Activated T-cell treated with anti-CD3 and anti-CD28 coated beads for 24 hours (primary cell): ENCODE results near the gene PAK1.
A peak's percentile ranks its signal among the peaks of the same experiment; 100 is the strongest.

Experiments used
- DNase-seq: peaks from one replicate; pipeline ENCODE4 v3.0.0-alpha.2; 2020; ENCODE audit warnings: low read depth

Gene PAK1

DNA sequence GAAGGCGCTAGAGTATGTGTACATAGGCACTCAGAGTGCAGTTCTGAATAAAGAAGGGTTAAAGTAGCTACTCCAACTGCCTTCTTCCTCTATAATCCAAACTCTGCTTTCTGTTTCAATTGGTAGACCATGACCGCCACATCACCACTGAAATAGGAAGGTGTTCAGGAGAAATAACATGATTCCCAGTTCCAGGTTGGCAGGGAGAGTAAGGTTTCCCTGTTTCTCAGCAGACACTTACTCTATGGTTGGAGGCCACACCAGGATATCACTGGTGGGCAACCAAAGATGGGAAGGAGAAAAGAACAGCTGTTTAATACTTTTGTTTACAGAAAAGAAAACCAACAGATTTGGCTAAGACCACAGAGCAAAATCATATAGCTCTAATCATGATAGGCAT is 37.9 kb downstream of the PAK1 start:
- DNase-seq = no peak

DNA sequence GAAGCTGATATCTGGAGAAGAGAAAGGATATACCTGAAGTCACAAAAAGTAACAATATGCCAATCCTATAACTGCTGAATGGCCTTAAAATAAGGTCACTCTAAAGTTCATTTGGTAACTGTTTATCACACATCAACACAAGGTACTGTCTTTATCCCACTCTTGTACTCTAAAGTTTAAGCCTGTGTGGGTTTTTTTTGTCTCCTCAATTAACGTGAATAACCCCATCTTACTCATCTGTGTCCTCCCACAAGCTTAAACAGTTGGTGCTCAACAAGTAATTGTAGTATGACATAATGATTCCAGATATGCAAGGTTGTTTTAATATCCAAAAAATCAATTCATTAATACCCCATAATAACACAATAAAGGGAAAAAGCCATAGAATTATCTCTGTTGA is 42.1 kb downstream of the PAK1 start:
- DNase-seq = no peak

DNA sequence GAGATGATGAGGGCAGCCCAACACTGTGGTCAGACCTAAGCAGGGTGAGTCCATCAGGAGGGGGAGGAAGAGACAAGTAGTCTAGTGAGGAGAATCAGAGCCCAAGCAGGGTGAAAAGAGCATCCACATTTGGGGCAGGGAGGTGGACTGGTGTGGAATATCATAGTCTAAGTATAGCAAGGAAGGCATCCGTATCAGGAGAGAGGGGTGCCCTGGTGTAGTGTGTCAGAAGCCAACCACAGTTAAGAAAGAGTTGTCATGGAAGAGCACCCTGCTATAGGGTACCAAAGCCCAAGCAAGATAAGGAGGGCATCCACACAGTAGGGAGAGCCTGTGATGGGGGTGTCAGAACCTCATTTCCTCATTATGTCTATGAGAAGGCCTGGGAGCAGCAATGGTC is 45.3 kb downstream of the PAK1 start:
- DNase-seq = no peak

DNA sequence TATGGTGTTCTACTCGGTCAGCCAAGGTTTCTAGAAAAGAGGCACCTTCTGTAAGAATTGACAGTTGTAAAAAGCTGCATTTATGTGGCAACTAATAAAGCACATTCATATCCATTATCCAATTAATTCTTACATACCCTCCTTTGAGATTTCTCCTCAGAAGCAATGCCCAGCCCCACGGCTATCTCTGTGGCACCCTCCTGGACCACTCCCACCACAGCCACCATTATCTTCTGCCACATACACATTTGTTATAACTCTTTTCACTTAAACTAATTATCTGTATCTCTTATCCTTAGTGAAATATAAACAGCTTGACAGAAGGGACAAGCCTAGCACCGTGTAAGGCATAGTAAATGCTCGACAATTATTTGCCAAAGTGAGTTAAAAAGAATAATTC is 48.5 kb downstream of the PAK1 start:
- no peak for DNase-seq

DNA sequence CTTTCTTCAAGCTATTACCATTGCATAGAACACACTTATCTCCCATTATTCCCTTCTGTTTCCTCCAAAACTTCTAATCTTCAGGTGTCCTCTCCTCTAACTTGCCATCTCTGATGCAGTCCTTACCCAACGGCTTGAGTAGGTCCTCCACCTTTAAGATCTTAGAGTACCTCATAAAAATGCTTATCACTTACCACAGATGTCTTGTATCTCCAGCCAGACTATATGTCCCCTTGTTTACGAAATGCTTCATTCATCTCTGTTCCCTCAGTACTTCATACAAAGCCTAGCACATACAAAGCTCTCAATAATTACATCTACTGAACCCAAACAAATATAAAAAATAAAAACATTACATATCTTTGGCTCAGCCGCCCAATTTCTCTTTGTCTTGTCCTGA is 49.2 kb downstream of the PAK1 start:
- no peak for DNase-seq

DNA sequence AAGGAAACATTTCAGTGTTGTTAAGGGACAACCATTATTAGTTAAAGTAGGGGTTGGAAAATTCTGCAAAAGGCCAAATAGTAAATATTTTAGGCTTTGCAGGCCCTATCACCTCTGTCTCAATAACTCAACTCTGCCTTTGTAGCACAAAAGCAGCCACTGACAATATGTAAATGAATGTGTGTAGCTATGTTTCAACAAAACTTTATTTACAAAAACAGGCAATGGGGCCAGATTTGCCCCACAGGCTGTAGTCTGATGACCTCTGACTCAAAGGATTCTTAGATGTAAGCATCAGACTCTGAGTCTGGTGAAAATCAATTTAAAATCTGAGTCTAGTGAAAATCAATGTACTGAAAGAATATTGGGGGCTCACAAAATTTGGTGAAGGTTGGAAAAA is 50.3 kb downstream of the PAK1 start:
- no peak for DNase-seq

DNA sequence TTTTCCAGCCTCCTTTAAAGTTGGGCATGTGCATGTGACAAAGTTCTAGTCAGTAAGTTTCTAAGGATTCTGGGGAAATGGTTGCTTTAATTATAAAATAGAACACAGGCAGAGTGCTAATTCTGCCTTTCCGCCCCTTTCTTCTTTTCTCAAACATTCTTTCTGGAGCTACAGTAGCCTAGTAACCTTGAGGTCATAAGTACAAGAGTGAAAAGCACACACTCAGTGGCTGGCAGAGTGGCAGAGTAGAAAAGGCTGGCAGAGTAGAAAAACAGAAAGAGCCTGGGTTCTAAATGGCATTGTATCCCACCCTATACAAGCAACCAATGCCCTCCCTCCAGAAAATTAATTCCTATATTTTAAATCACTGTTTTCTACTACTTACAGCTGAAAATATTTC is 51.2 kb downstream of the PAK1 start:
- no peak for DNase-seq

DNA sequence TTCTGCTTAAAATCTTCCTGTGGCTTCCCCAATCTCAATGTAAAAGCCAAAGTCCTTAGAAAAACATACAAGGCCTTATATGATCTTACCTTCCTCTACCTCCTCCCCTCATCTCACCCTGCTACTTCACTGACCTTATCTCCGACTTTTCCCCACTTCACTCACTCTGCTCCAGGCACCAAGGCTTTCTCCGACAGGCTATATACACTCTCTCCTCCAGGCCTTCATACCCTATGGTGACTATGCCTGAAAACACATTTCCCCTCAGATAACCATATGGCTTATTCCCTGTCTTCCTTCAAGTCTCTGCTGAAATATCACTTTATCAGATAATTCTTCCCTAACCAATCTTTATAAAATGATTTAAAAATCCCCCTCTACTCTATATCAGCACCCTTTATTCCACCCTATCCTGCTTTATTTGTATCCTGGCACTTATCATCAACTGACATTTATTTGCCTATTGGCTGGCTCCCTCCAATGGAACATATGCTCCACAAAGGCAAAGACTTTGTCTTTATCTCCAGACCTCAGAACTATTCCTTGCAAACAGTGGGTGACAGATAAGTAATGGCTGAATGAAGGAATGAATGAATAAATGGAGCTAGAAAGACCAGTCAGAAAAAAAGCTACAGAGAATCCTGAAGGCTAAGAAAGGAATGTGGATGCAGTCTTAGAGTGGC is 52.7 kb downstream of the PAK1 start:
- no peak for DNase-seq

DNA sequence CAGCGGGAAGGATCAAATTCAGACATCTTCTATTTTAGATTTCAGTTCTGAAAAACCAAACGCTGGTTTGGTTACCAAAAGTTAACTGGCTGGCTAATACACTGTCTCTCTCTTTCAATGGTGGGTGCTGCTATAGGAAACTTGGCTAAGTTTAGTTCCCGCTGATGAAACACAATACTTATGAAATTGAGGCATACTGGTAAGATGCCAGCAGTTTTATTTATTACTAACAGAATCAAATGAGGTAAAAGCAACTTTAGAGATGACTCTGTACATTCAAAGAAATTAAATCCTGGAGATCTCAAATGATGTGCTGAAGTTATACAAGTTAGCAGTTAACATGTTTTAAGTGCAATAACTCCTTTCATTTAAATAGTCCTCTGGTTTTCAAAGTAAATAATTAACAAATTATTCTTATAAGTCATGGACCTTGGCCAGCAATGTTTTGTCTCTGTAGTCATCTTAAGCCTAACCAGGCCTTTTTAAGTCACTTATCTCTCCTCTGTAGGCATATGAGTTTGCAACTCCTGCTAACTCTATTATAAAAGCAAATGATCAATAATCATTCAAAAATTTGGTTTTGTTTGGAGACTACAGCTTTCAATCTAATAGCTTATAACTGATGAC is 54.8 kb downstream of the PAK1 start:
- DNase-seq = no peak

DNA sequence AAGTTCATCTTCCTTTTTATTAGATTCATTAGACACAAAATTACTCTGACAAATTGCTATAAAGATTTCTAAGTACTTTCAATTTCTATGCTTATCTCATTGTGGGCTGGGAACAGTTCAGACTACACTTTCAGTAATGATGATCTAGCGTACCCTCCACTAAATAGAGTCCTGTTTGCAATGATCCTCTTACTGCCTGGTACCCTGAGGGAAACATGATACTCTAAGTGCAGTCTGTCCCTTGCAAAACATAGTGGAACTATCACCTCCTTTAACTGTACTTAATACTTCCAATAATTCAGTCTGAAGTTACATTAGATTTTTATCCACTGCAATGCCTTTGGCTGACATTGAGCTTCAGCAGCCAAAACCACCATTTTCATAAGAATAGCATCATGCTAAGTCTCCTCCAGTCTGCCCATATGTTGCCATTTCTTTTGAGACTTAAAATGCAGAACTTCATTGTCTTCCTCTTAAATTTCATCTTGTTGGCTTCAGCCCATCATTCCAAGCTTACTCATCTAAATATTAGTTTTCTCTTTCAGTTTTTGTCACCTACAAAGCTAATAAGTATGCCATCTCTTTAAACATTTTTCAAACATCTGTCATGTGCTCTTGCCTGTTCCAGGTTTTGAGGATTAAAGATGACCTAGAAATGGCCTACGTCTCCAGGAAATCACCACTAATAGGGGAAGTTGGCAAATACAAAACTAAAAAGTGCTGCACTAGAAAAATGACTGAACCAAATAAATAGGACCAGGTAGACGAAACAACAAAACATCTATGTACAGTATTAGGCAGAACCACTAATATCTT is 55.5 kb downstream of the PAK1 start:
- no peak for DNase-seq

DNA sequence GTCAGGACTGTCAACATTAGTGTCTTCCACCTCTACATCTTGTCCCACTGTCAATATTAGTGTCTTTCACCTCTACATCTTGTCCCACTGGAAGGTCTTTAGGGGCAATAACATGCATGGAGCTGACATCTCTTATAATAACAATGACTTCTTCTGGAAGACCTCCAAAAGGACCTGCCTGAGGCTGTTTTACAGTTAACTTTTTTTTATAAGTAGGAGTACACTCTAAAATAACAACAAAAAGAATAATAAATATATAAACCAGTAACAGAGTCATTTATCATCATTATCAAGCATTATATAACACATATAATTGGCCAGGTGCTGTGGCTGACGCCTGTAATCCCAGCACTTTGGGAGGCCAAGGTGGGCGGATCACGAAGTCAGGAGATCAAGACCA is 57.5 kb downstream of the PAK1 start:
- no peak for DNase-seq

DNA sequence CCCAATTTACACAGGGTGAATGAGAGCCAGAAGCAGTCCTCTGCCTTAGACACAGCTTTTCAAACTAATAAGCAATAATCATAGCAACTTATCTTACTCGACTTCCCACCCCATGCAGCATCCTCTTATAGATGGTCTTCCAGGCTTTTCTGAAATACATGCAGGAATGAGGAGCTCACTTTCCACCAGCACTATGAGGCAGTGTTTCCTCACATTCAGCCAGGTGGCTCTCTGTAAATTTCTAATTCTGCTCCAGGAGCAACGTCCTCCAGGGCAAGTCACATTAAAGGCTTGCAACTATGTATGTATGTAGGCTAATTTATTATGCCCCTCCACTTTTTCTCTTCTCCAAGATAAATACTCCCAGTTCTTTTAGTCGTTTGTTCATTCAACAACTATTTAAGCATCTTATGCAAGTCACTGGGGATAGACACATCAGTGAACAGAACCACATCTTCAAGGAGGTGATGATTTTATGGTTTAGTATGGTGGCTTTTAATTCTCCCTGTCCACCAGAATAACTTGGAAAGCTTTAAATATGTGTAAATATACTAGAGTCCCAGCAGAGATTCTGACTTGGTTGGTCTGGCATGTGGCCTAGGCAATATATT is 59.9 kb downstream of the PAK1 start:
- DNase-seq = no peak

DNA sequence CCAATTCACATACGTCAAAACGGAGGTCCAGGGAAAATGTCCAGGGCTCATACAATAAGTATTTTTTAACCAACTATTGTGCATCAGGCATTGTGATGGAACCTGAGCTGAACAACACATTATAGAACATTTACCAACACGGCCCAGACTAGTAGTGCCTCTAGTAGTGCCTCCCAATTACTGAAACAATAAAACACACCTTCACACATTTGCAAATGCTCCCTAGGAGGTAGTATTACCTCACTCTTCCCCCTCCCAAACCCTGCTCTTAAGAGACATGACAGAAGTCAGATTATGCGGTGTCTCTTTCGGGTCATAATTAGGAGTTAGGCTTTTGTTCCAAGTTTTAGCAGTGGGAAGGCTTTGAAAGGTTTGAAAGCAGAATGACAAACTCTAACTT is 61.1 kb downstream of the PAK1 start:
- DNase-seq = no peak

DNA sequence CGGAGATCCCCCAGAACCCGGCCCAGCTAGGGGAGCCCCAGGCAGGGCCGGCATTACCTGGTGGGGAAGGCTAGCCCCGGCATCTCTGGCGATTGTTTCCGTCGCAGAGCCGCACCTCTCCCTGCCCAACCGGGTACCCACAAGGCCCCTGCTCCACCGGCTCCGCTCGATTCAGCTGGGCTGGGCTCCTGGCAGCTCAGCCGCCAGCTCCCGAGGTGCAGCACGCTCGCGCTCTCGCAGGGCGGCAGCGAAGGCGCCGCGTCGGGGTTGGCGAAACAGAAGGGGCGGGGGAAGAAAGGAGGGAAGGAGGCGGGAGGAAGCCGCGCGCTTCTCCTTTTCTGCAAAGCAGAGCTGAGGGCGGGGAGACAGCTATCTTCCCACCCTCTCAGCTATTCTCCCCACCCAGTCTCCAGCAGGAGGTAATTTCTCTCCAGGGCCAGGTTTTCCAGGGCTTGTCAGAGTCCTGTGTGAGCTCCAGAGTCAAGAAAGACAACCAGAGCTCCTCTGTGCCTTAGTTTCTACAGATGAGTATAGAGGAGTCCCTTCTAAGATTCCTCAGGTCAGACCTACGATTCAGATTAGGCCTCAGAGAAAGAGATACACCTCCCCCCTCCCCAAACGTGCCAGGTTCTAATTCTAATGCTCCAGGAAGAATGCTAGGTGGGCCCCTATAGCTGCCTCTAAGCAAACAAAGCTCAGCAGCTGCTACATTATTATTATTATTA is 62.0 kb downstream of the PAK1 start:
- peak; percentile 75 for DNase-seq

DNA sequence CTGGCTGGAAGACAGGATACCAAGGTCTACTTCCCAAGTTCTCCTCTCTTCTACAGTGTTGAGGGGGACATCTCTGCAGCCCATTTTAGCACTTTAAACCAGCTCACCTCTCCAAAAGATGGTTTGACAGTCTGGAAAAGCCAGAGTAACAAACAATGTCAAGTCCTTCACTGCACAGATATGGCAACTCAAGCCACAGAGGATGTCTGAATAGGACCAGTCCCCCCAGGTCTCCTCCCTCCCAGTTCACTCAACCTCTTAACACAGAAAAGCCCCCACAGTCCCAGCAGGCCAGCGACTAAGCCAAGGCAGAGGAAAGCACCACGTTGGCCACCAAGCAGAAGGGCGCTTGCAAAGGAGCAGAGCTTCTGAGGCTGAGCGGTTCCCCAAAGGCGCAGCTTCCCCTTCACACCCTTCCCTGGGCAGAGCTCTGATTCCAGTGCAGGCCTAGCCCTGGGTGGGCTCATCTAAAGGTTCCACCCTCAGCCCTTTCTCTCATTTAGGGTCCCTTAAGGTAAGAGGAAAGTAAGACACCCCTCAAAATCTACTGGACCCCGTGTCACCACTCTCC is 62.7 kb downstream of the PAK1 start:
- peak; percentile 9 for DNase-seq

DNA sequence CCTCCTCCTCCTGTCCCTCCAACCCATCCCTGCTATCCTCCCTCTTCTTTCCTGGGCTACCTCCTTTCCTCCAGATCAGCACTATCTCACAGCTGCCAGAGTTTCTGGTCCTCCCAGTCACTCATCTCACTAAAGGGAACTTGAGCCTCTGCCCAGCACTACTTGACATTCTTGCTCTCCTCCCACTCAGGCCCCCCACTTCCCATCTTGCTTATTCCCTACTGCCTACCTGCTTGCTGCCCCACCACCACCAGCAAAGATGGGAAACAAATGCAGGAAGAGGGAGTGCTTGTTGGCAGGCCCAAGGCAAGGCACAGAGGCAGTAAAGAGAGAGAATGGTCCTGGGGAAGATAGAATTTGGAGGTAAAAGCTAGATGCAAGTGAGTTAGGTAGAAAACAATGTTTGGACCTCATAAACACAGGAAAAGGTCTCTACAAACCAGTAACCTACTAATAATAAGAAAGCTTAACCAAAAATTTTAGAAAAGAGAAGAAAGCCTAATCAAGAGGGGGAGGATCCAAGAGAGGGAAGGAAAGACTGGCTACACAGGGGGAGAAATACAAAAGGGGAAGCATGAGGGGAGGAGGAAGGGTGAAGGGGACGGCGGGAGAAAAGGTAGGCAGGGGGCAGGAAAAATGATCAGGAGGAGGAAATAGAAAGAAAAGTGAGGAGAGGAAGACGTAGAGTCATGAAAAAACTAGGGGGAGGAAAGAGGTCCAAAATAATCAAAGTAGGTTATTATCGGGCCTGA is 63.6 kb downstream of the PAK1 start:
- no peak for DNase-seq

DNA sequence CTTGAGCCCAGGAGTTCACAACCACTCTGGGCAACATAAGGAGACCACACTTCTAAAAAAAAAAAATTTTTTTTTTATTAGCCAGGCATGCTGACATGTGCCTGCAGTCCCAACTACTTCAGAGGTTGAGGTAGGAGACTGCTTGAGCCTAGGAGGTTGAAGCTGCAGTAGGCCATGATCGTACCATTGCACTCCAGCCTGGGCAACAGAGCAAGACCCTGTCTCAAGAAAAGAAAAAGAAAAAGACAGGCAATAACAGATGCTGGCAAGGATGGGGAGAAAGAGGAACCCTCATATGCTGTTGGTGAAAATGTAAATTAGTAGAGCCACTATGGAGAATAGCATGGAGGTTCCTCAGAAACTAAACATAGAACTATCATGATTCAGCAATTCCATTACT is 64.8 kb downstream of the PAK1 start:
- DNase-seq = no peak

DNA sequence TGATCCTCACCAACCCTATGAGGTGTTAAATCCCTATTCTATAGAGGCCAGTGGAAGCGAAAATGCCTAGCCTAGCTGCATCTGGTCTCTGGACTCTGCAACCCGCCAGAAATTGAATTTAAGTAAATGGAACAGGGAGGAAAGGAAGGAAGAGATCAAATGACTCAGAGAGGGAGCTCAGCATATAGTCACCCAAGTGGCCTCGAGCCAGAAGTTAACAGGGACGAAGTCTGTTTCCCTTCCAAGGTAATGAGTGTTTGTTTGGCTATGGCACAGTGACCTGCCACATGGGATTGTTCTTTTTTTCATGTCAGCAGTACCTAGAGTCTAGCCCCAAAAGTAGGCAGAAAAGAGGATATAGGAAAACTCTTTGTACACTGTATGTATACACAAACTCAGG is 66.3 kb downstream of the PAK1 start:
- no peak for DNase-seq

DNA sequence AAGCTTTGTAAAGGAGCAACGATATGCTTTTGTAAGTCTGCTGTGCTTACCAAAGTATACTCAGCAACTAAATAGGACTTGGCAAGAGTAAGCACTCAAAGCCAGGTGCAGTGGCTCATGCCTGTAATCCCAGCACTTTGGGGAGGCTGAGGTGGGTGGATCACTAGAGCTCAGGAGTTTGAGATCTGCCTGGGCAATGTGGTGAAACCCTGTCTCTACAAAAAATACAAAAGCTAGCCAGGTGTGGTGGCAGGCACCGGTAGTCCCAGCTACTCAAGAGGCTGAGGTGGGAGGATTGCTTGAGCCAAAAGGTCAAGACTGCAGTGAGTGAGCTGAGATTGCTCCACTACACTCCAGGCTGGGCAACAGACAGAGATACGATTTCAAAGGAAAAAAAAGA is 67.5 kb downstream of the PAK1 start:
- no peak for DNase-seq

DNA sequence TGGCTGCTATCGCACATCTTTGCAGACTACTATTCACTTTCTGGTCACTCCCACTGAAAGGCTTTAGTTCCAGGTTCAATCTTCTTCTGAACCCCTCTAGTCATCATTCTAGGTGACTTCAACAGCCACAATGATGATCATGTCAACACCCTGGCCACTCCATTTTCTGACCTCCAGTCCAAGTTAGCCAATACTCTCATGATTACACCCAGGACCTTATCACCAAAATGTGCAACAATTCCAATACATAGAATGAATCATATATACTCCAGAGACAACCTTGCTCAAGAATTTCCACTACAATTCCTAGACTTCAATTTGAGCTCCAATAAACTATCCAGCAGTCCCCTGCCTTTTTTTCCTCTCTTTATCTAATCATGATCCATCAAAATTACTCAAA is 70.7 kb downstream of the PAK1 start:
- DNase-seq = no peak

DNA sequence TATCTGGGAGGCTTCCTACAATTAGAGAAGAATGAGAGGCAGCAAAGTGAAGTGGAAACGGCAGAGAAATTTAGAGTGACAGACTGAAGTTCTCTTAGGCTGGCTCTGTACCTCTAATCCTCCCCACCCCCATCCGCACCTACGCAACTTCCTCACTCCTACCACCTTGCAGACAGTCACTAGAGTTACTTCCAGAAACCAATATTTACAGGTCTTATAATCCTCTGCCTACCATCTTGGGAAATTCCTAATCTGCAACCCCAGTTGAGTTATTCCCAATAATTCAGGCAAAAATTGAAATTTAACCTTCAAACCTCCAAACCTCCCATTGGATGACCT is 71.7 kb downstream of the PAK1 start:
- DNase-seq = no peak
